OCI-LY7 (cell line): ENCODE results near the gene KRTAP4-9. TPM values are rescaled to one million over a fixed set of nuclear protein-coding genes. Genes with fewer than 3 reads are reported as not detected.
"Not testable (repeated sequence)": the region's sequence is repeated elsewhere in the genome, so short reads cannot be mapped to it uniquely, and the experiment has no call there.

Experiments used
- BruUV-seq: library from RNA; stranded (reverse); fragments of 400-500 nt; replicated peaks from 2 replicates; lab custom pipeline; 2021; lab: Mats Ljungman, UMichigan
- CTCF ChIA-PET: fragments of 300-600 bp; sonication (Branson Sonifier 250); formaldehyde crosslinking; loops from one replicate; lab custom pipeline; 2022; ENCODE audit warnings: antibody characterized with exemption; ENCODE audit not compliant: unreplicated experiment; lab: Charles Lee
- POLR2A ChIA-PET: fragments of 300-600 bp; sonication (Branson Sonifier 250); formaldehyde crosslinking; loops from one replicate; lab custom pipeline; 2022; ENCODE audit warnings: antibody characterized with exemption; lab: Charles Lee
- DNase-seq: peaks from one replicate; pipeline ENCODE4 v3.0.0-alpha.2; 2015; ENCODE audit warnings: low spot score
- H2AFZ ChIP-seq: fragments of 200-600 bp; sonication (generic), shearing (Covaris generic); 2 replicates; pipeline ENCODE4 v1.6.1; 2014; ENCODE audit warnings: mild to moderate bottlenecking, antibody characterized with exemption, low read length, moderate library complexity
- H3K27ac ChIP-seq: fragments of 200-600 bp; sonication (generic); 2 replicates; pipeline ENCODE4 v1.5.1; 2014; ENCODE audit warnings: mixed run types, low read depth, mild to moderate bottlenecking, moderate library complexity, low read length, inconsistent platforms; ENCODE audit not compliant: poor library complexity, severe bottlenecking
- H3K36me3 ChIP-seq: fragments of 200-600 bp; sonication (generic); 2 replicates; pipeline ENCODE4 v1.6.1; 2014; ENCODE audit warnings: mild to moderate bottlenecking, antibody characterized with exemption, low read length, moderate library complexity, mixed read lengths; ENCODE audit not compliant: insufficient read depth
- H3K4me1 ChIP-seq: fragments of 200-600 bp; sonication (generic); 2 replicates; pipeline ENCODE4 v1.5.1; 2014; ENCODE audit warnings: mild to moderate bottlenecking, low read length; ENCODE audit not compliant: insufficient read depth, poor library complexity, severe bottlenecking
- H3K4me2 ChIP-seq: fragments of 200-600 bp; sonication (generic); 2 replicates; pipeline ENCODE4 v1.6.1; 2014; ENCODE audit warnings: mild to moderate bottlenecking, low read length
- H3K4me3 ChIP-seq: fragments of 200-600 bp; sonication (generic); 2 replicates; pipeline ENCODE4 v1.5.1; 2014; ENCODE audit warnings: mild to moderate bottlenecking, low read depth, low read length; ENCODE audit not compliant: poor library complexity, severe bottlenecking
- H3K79me2 ChIP-seq: fragments of 200-600 bp; sonication (generic); 2 replicates; pipeline ENCODE4 v1.6.1; 2016; ENCODE audit warnings: low read depth, mild to moderate bottlenecking, low read length, moderate library complexity, mixed read lengths; ENCODE audit not compliant: insufficient read depth
- H3K9me2 ChIP-seq: fragments of 200-600 bp; sonication (generic); 2 replicates; pipeline ENCODE4 v1.6.1; 2016; ENCODE audit warnings: mild to moderate bottlenecking, low read length, mixed read lengths; ENCODE audit not compliant: insufficient read depth
- H3K9me3 ChIP-seq: fragments of 200-600 bp; sonication (generic); 2 replicates; pipeline ENCODE4 v1.6.1; 2014; ENCODE audit warnings: mild to moderate bottlenecking, mixed run types, low read length, mixed read lengths
- H4K20me1 ChIP-seq: fragments of 200-600 bp; sonication (generic); 2 replicates; pipeline ENCODE4 v1.6.1; 2014; ENCODE audit warnings: mild to moderate bottlenecking, antibody characterized with exemption, low read length, moderate library complexity, mixed read lengths; ENCODE audit not compliant: insufficient read depth
- CTCF ChIP-seq: fragments of 200-600 bp; sonication (generic); conservative IDR thresholded peaks from 2 replicates; pipeline ENCODE4 v1.5.1; 2014; ENCODE audit warnings: mild to moderate bottlenecking, antibody characterized with exemption, low read length, moderate library complexity, mixed read lengths
- EZH2phosphoT487 ChIP-seq: fragments of 200-600 bp; sonication (generic); IDR thresholded peaks from 2 replicates; pipeline ENCODE4 v1.6.1; 2018; ENCODE audit warnings: low read depth, borderline replicate concordance, mild to moderate bottlenecking, mixed run types, antibody characterized with exemption, low read length, moderate library complexity, mixed read lengths
- intact Hi-C: fragments of 100-400 bp; cut with micrococcal nuclease; formaldehyde crosslinking; loops from one replicate; pipeline ENCODE4 v1.10.0; 2022; ENCODE audit not compliant: unreplicated experiment
- total RNA-seq, 2 experiments: library from RNA; depleted of rRNA in 1 of 2; stranded (reverse); fragments of >200 nt in 1 of 2; shearing (Covaris generic) in 1 of 2; gene quantifications; 2 replicates each; pipeline ENCODE4 v1.2.3, GENCODE V29; 2014 to 2022

Gene KRTAP4-9
- total RNA-seq, 2 experiments from 2014 or later: not detected

- Histone ChIP-seq H3K4me1 (no peaks in the 10 kb centered on the region), H2AFZ (no peak overlapping the region), H4K20me1 (no peaks in the 10 kb centered on the region), H3K36me3 (no peaks in the 10 kb centered on the region), H3K4me2 (no peak overlapping the region), H3K79me2 (no peaks in the 10 kb centered on the region), H3K9me3 (no peaks in the 10 kb centered on the region), H3K9me2 (no peaks in the 10 kb centered on the region), H3K4me3 (no peak overlapping the region), H3K27ac (no peak overlapping the region)
- ChIA-PET CTCF (no interaction called here), POLR2A (no interaction called here)
- no TSS peak for BruUV-seq
- intact Hi-C loops: no loop called here
- DNase-seq: no peak
- TF ChIP-seq CTCF: no peak
- TF ChIP-seq EZH2phosphoT487: no peak
Measured at GRCh38 chr17:41064301-41064700, 40.9 kb upstream of the KRTAP4-9 start.

- DNase-seq, H3K27ac ChIP-seq, H3K4me3 ChIP-seq, H3K4me1 ChIP-seq, H3K79me2 ChIP-seq, POLR2A ChIA-PET, H2AFZ ChIP-seq, H3K4me2 ChIP-seq, CTCF ChIA-PET, H4K20me1 ChIP-seq, H3K9me3 ChIP-seq, H3K36me3 ChIP-seq, intact Hi-C loops, H3K9me2 ChIP-seq, BruUV-seq: not testable (repeated sequence)
Measured at GRCh38 chr17:41065016-41065689, 40.0 kb upstream of the KRTAP4-9 start.

GRCh38 chr17:41065829-41066624 lies 39.2 kb upstream of the KRTAP4-9 start, which contains the start of gene KRTAP2-4:
TSS of gene KRTAP2-4 (minus strand) at chr17:41065879. CDS start at chr17:41065845, 34 bp downstream.
- no peaks in the 10 kb centered on the region for H3K79me2 ChIP-seq
- intact Hi-C loops: no loop called here

More at GRCh38 chr17:41065829-41066624, 39.2 kb upstream of the KRTAP4-9 start, which contains the start of gene KRTAP2-4:
- H3K36me3 ChIP-seq: no peaks in the 10 kb centered on the region
- no peak for TF ChIP-seq CTCF
- no peak for TF ChIP-seq EZH2phosphoT487
- ChIA-PET POLR2A (no interaction called here), CTCF (no interaction called here)
- no peak within 1 kb of the TSS for H3K4me3 ChIP-seq
- H3K27ac ChIP-seq: no peak within 1 kb of the TSS
- H4K20me1 ChIP-seq: no peaks in the 10 kb centered on the region
- no peaks in the 10 kb centered on the region for H3K9me3 ChIP-seq
- H3K4me1 ChIP-seq: no peaks in the 10 kb centered on the region
- H3K4me2 ChIP-seq: no peak within 1 kb of the TSS
- H2AFZ ChIP-seq: no peak within 1 kb of the TSS
- no TSS peak for BruUV-seq
- no peak for DNase-seq
- H3K9me2 ChIP-seq: no peaks in the 10 kb centered on the region
